Measurements from ENCODE around the gene SPOCK1.

Gene SPOCK1

GRCh38 chr5:137439645-137440044 lies 59.5 kb downstream of the SPOCK1 start:
- no peak for DNase-seq

- no peak for DNase-seq
These were observed 60.2 kb downstream of the SPOCK1 start for GRCh38 chr5:137438932-137439331.

DNA sequence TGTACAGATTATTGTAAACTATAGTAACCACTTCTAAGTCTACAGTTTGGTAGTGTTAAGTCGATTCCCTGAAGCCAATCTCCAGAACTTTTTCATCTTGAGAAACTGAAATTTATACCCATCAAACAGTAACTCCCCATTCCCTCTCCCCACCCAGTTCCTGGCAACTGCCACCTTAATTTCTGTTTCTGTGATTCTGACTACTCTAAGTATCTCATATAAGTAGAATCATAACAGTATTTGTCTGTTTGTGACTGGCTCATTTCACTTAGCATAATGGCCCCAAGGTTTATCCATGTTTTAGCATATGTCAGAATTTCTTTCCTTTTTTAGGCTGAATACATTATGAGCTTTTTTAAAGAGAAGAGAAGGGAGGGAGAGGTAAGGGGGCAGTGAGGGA lies 61.4 kb downstream of the SPOCK1 start:
- DNase-seq, result no peak

- DNase-seq, result no peak
These were observed 65.6 kb downstream of the SPOCK1 start for GRCh38 chr5:137433539-137433938.

DNA sequence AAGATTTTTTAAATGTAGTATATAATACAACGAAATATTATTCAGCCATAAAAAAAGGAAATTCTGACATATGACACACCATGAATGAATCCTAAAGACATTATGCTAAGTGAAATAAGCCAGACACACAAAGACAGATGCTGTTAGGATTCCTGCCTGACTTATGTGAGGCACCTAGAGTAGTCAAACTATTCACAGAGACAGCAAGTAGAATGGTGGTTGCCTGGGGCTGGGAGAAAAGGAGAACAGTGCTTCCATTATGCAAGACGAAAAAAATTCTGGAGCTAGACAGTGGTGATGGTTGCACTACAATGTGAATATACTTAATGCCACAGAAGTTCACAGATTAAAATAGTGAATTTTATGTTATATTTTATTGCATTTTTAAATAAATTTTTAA lies 66.8 kb downstream of the SPOCK1 start:
- DNase-seq, result no peak

- DNase-seq, result no peak
These were observed 68.1 kb downstream of the SPOCK1 start for GRCh38 chr5:137431051-137431450.

- DNase-seq, result no peak
These were observed 83.9 kb downstream of the SPOCK1 start for GRCh38 chr5:137415231-137415681.

DNA sequence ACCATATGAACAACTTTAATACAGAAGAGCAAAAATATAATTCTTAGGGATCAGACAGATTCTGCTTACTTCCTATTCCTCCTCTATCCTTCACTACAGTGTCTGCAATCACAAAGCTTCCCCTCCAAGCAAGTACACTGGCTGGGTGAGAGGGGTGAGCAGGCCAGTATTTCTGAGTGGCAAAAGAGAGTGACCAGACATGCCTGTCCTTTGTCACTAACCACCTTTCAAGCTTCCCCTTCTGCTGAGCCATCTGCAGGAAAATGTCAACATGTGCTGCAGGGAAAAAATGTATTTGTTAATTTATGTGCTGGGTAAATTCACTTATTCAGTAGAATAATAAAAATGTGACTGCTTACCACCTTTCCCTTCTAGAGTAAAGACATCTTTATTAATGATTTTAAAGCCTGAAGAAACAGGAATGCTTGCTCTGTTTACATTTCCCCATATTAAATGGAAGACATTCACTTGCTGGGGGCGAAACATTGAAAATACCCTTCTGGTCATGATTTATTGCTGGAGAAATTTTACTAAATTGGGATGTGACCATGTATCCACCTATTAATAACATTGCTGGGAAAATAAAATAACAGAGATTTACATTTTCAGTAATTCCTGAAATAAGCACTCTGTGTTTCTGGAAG lies 84.9 kb downstream of the SPOCK1 start:
- no peak for DNase-seq

DNA sequence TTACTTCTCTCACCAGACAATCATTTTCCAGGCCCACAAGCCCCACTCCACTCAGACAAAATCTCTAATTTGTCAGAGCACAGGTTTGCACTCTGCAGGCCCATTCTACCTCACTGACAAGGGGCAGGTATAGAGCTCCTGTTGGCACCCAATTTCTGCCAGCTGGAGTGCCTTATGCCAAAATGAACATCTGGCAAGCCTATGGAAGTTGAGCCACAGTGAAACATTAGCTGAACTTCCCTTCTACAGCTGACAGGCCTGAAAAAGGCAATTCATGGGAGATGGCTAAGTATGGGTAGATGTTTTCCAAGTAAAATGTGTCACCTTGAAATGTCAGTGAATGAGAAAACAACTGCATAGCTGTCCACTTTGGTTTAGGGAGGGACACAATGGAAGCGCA lies 87.0 kb downstream of the SPOCK1 start:
- no peak for DNase-seq

DNA sequence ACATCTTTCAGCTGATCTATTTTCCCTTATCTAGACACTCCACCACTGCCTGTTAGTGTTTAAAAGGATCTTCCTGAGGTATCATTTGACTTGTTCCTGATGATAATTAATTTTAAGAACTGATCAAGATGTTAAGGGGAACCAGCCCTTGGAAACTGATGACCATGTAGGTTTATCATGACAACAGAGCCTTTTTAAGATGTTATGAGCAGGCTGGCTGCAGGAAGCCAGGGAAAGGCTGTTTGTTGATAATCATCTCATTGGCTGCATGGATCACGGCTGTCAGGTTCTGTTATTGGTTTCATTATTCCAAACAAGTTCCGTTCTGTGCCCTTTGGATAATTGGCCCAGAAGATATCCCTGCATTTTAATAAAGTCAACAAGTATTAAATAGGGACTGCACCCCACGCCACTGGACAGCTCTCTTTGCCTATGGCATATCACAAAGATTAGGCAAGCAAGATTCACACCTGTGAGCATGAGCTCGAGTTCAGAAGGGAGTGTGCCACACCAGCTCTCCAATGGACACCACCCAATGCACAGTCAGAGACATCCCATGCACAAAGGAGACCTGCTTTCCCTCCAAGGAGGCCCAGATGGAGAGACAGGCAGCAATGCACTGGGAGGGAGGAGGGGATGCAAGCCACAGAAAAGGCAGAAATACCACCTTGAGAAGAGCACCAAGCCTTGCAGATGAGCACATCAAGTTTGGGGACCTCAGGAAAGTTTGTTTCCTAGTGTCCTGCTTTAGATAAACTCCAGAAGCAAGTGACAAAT lies 88.7 kb downstream of the SPOCK1 start:
- DNase-seq, result no peak

- no peak for DNase-seq
These were observed 89.4 kb downstream of the SPOCK1 start for GRCh38 chr5:137409736-137410135.

DNA sequence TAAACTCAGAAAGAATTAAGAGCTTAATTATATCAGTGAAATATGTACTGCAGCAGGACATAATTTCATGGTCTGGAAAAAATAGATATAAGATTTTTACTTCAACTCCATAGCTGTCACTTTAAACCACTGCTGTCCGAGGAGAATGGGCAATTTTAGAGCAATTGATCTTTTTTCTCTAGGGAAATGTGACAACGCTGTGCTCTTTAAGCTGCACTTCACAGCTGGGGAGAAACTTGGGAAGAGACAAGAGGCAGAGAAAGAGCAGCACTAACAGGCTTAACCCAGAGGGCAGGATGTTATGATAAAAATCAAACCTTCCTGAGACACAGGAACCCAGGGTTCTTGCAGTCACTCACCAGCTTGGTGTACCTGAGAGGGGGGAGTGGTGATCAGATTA lies 92.0 kb downstream of the SPOCK1 start:
- DNase-seq, result no peak

- DNase-seq, result no peak
These were observed 93.7 kb downstream of the SPOCK1 start for GRCh38 chr5:137405393-137405792.

- no peak for DNase-seq
These were observed 95.3 kb downstream of the SPOCK1 start for GRCh38 chr5:137403869-137404268.

DNA sequence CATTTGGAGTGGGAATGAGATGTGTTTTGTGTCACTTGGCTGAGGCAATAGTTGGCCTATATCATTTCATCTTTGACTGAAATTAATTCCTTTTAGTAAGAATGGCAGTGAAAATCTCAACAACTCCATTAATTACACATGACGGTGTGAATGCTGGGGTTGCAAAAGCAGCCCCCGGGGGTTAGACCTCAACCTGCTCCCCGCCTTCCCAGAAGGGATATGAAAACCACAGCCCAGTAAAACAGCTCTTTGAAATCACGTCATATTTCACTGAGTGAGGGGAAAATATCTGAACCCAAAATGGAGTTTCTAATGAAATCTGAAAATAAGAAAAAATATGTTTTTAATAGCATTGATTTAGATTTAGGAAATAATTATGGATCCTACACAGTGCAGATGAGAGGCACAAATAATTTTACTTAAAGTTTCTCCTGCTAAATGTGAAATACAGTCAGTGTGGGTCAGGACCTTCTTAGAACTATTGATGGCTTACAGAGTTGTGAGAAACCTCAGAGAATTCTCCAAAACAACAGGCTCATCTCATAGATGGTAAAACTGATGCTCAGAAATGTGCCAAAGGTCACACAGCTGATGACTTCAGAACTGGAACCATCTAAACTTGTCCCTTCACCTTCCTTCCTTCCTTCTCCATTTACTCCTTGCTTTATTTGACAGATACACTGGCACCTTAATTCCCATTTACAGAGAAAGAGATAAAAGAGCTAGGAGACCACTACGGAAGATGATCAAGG lies 96.5 kb downstream of the SPOCK1 start:
- no peak for DNase-seq

DNA sequence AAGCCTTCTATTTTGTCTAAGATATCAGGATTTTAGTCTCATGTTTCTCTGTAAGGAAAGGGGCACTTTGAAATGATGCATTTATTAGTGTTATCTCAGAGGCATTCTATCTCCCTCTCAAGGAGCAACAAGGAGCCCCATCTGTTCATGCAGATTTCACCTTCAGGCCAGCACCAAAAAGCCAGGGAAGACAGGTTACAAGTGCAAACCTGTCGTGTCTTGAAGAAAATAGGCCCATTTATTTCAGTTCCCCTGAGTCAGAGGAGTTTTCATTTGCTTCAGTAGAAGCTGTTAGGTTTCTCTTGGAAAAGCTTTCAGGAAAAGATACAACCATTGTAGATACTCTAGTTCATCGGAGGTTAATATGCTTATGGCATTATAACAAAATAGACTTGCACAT lies 97.2 kb downstream of the SPOCK1 start:
- no peak for DNase-seq

DNA sequence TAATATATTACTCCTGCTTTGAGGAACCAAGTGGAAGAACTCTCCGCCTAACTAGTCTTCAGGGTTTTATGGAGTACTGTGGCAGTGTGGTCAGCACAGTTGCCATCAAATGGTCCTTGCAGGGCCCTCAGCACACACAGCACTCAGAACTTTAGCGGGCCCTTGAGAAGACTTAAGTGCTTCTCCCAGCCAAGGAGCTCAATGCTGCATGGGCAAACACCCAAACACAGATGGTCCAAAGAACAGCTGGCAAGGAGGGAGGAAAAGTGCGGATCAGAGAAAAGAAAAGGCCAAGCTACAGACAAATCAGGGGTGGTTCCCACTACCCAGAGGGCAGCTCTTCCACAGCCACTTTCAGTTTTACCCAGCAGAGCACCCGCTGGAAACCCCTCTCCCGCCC lies 98.6 kb downstream of the SPOCK1 start:
- no peak for DNase-seq

- no peak for DNase-seq
These were observed 99.2 kb downstream of the SPOCK1 start for GRCh38 chr5:137399911-137400310.

- DNase-seq, result no peak
These were observed 100.4 kb downstream of the SPOCK1 start for GRCh38 chr5:137398751-137399150.

GRCh38 chr5:137398154-137398553 lies 101.0 kb downstream of the SPOCK1 start:
- DNase-seq, result no peak

GRCh38 chr5:137395011-137395755 lies 103.9 kb downstream of the SPOCK1 start:
- no peak for DNase-seq

DNA sequence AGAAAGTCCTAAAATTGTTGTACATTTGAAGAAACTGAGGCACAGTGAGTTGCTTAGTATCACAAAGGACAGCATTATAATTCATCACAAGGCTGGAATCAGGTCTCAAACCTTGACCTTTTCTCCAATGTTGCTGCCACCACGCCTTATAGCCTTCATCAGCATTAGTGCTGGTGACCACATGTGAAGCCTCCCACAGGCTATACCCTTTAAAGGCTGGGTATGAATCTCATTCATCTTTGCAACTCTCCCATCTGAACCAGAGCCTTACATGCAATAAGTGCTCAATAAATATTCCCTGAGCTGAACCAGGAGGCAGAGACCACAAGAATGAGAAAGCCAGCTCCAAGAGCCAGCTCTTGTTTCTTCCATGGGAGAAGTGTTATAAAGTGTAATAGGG lies 104.7 kb downstream of the SPOCK1 start:
- no peak for DNase-seq

Data from activated CD8-positive, alpha-beta memory T cell treated with anti-CD3 and anti-CD28 coated beads, Interleukin-2, amount 50 U/mL, for 4 hours (primary cell).